Measurements from ENCODE around the gene WDR87. TPM values are rescaled to one million over a fixed set of nuclear protein-coding genes. Genes with fewer than 3 reads are reported as not detected.
"Not testable (repeated sequence)": the region's sequence is repeated elsewhere in the genome, so short reads cannot be mapped to it uniquely, and the experiment has no call there.

The WDR87 gene
- total and polyA plus RNA-seq, 10 donors, result not detected

DNA sequence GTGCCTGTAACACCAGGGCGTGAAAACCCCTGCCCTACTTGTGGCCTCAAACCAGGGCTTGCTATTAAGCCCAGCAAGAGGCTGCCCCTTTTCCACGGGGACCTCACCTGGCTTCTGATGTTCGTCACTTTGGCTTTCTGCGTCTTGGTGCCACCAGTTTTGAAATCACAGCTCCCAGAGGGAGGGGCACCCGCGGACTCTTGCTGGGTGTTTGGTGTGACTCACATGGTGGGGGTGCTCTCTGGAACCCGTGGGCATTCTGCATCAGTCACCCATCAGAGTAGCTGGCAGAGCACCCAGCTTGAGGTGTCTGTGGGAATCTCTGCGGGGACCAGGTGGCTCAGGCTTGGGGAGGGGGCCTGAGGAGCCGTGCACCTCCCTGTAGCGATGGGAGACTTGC, 19.9 kb upstream of the WDR87 start:
- 76 to 93% (median 79%) methylated on average over 9 to 10 of the region's 10 CpGs for WGBS, 5 donors
- peak overlapping the region in 5 of 8 donors; percentile 32 to 65 (median 45) for H3K27ac ChIP-seq
- peaks cover 3 to 89% (median 57%) of the 10 kb centered on the region in 6 donors for H3K4me1 ChIP-seq
- intact Hi-C loops (cut with DNase I; ENCODE audit: low total_unique reads), result no loop called here
- H3K4me3 ChIP-seq, result no peak overlapping the region
- no peaks in the 10 kb centered on the region for H3K9me3 ChIP-seq
- H3K27me3 ChIP-seq (replicated peaks in 1 of 7), result no peaks in the 10 kb centered on the region
- TF ChIP-seq POLR2A (IDR thresholded peaks at IDR 0.05) (no peak), POLR2AphosphoS5 (IDR thresholded peaks at IDR 0.05) (no peak)
- TF ChIP-seq, protein P1, sequence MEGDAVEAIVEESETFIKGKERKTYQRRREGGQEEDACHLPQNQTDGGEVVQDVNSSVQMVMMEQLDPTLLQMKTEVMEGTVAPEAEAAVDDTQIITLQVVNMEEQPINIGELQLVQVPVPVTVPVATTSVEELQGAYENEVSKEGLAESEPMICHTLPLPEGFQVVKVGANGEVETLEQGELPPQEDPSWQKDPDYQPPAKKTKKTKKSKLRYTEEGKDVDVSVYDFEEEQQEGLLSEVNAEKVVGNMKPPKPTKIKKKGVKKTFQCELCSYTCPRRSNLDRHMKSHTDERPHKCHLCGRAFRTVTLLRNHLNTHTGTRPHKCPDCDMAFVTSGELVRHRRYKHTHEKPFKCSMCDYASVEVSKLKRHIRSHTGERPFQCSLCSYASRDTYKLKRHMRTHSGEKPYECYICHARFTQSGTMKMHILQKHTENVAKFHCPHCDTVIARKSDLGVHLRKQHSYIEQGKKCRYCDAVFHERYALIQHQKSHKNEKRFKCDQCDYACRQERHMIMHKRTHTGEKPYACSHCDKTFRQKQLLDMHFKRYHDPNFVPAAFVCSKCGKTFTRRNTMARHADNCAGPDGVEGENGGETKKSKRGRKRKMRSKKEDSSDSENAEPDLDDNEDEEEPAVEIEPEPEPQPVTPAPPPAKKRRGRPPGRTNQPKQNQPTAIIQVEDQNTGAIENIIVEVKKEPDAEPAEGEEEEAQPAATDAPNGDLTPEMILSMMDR (IDR thresholded peaks at IDR 0.05 in 8 of 11, conservative IDR thresholded peaks at IDR 0.05 in 3 of 11), result no peak
- DNase-seq, result no peak
- H3K36me3 ChIP-seq, result peaks cover 0 to 14% (median 0%) of the 10 kb centered on the region in 6 donors

DNA sequence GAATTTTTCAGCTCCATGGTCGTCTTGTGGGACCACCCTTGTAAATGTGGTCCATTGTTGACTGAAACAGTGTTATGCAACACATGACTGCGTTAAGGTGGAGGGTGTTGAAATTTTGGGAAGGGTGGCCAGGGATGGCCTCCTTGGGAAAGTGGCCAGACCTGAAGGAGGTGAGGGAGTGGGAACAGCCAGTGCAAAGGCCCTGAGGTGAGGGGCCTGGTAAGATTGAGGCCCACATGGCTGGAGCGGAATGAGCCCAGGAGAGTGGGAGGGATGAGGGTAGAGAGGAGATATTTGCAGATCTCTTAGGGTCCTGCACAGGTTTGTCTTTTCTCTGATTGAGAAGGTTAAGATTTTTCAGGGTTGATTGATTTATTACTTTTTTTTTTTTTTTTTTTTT, 18.8 kb upstream of the WDR87 start:
- no peak overlapping the region for H3K27ac ChIP-seq
- DNase-seq, result no peak
- intact Hi-C loops (cut with DNase I; ENCODE audit: low total_unique reads), result no loop called here
- H3K4me3 ChIP-seq, result no peak overlapping the region
- no peaks in the 10 kb centered on the region for H3K9me3 ChIP-seq
- 72 to 93% (median 86%) methylated on average over 3 of the region's 3 CpGs for WGBS, 5 donors
- H3K27me3 ChIP-seq (replicated peaks in 1 of 7), result no peaks in the 10 kb centered on the region
- TF ChIP-seq POLR2A (IDR thresholded peaks at IDR 0.05) (no peak), POLR2AphosphoS5 (IDR thresholded peaks at IDR 0.05) (no peak)
- TF ChIP-seq, protein P1 (IDR thresholded peaks at IDR 0.05 in 8 of 11, conservative IDR thresholded peaks at IDR 0.05 in 3 of 11), result no peak
- peaks cover 0 to 21% (median 0%) of the 10 kb centered on the region in 6 donors for H3K36me3 ChIP-seq
- H3K4me1 ChIP-seq, result peaks cover 3 to 89% (median 59%) of the 10 kb centered on the region in 6 donors

DNA sequence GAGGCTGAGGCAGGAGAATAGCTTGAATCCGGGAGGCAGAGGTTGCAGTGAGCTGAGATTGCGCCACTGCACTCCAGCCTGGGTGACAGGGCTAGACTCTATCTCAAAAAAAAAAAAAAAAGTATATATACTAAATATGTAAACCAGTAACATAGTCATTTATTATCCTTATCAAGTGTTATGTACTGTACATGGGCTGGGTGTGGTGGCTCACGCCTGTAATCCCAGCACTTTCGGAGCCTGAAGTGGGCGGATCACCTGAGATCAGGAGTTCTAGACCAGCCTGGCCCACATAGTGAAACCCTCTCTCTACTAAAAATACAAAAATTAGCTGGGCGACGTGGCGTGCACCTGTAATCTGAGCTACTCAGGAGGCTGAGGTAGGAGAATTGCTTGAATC, 18.2 kb upstream of the WDR87 start:
- H3K27me3 ChIP-seq (replicated peaks in 1 of 7); H3K4me3 ChIP-seq; H3K27ac ChIP-seq; DNase-seq; H3K9me3 ChIP-seq; intact Hi-C loops (cut with DNase I; ENCODE audit: low total_unique reads): not testable (repeated sequence)
- whole genome bisulfite sequencing, 5 donors, result 87 to 97% (median 94%) methylated on average over 8 of the region's 8 CpGs
- Histone ChIP-seq H3K4me1 (peaks cover 2 to 89% (median 54%) of the 10 kb centered on the region in 6 donors), H3K36me3 (peaks cover 0 to 23% (median 0%) of the 10 kb centered on the region in 6 donors)

DNA sequence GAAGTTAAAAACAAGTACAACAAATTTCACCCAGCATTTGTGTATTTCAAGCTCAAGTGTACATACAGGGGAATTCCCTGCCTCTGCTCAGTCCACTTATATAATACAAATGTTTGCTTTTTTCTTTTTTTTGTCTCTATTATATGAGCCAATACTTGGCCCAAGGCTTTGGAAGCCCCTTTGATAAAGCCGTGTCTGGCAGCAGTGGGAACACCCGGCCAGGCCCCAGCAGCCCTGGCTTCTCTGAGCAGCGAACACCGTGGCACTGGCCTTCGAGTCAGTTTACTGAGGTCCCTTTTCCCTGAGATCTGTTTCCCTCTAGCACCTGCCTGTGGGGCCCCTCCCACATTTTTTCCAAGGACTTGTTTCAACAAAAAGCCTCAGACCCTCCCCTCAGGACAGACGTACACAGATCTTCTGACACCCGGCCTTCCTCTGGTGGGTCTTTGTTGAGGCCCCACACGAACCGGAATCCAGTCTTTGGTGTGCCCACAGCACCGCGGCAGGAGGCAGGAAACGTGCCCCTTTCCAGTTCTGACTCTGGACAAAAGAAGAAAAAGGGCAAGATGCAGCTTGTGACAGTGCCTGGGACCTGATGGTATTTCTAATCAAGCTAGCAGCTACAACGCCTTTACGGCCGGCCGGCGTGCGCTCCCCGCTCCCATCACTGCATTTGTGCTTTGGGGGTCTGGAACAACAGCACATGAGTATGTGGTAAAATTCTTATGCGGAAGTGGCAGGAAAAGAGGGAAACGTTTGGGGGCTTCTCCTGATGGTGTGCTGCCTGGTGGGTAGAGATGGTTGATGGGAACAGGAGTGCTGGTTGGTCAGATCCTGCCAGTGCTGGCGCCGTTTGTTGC, 14.4 kb upstream of the WDR87 start:
- DNase-seq, result no peak
- TF ChIP-seq POLR2AphosphoS5 (IDR thresholded peaks at IDR 0.05) (no peak), POLR2A (IDR thresholded peaks at IDR 0.05) (no peak)
- TF ChIP-seq, protein P1 (IDR thresholded peaks at IDR 0.05 in 8 of 11, conservative IDR thresholded peaks at IDR 0.05 in 3 of 11), result no peak
- H3K4me3 ChIP-seq, result peak overlapping the region in 1 of 8 donors; percentile 22
- peak overlapping the region in 6 of 8 donors; percentile 39 to 77 (median 61) for H3K27ac ChIP-seq
- H3K9me3 ChIP-seq, result no peaks in the 10 kb centered on the region
- peaks cover 0 to 38% (median 0%) of the 10 kb centered on the region in 6 donors for H3K36me3 ChIP-seq
- WGBS, 5 donors, result 33 to 53% (median 43%) methylated on average over 20 to 23 of the region's 23 CpGs
- H3K4me1 ChIP-seq, result peaks cover 0 to 84% (median 26%) of the 10 kb centered on the region in 6 donors
- no peaks in the 10 kb centered on the region for H3K27me3 ChIP-seq (replicated peaks in 1 of 7)
- intact Hi-C loops (cut with DNase I; ENCODE audit: low total_unique reads), result no loop called here

All from spleen (tissue), 11 donors.